Keratinocyte (primary cell): Measurements from ENCODE around the gene WDR4. TPM values are rescaled to one million over a fixed set of nuclear protein-coding genes. Genes with fewer than 3 reads are reported as not detected.

ENCODE experiments used
- DNase-seq: peaks from one replicate; pipeline ENCODE4 v3.0.0-alpha.2; 2011; ENCODE audit warnings: low read depth, missing footprints, low spot score
- FAIRE-seq: peaks from 2 replicates; lab custom pipeline; 2011; peaks lifted over from hg19 to GRCh38; lab: Jason Lieb, UNC
- H2AFZ ChIP-seq: 2 replicates; pipeline ENCODE4 v1.6.0; 2012; ENCODE audit warnings: low read length, control low read depth, inconsistent platforms; ENCODE audit not compliant: control insufficient read depth
- H3K27ac ChIP-seq: 2 replicates; pipeline ENCODE4 v1.5.1; 2011; ENCODE audit warnings: low read length; ENCODE audit not compliant: control insufficient read depth, insufficient read depth
- H3K27me3 ChIP-seq: 3 replicates; pipeline ENCODE4 v1.6.0; 2011; ENCODE audit warnings: low read length; ENCODE audit not compliant: control insufficient read depth, insufficient read depth; ENCODE audit errors: extremely low read depth
- H3K36me3 ChIP-seq, 2 experiments: 2 replicates in 1 of 2; 3 replicates in 1 of 2; pipeline ENCODE4 v1.5.1; 2011; ENCODE audit warnings: low read length in 2 of 2, mild to moderate bottlenecking in 1 of 2; ENCODE audit not compliant: control insufficient read depth in 2 of 2, insufficient read depth in 2 of 2; ENCODE audit errors: extremely low read depth in 1 of 2
- H3K4me1 ChIP-seq: 3 replicates; pipeline ENCODE4 v1.5.1; 2011; ENCODE audit warnings: low read length; ENCODE audit not compliant: control insufficient read depth, insufficient read depth; ENCODE audit errors: extremely low read depth
- H3K4me2 ChIP-seq: 3 replicates; pipeline ENCODE4 v1.6.0; 2011; ENCODE audit warnings: low read depth, low read length; ENCODE audit not compliant: control insufficient read depth, insufficient read depth; ENCODE audit errors: extremely low read depth
- H3K4me3 ChIP-seq, 3 experiments: fragments of 200-600 bp in 1 of 3; sonication (generic) in 1 of 3; 2 replicates in 2 of 3; 3 replicates in 1 of 3; pipeline ENCODE4 v1.5.1; 2011 to 2016; ENCODE audit warnings: low read length in 3 of 3, mild to moderate bottlenecking in 3 of 3, control low read depth in 2 of 3, inconsistent platforms in 1 of 3, low read depth in 1 of 3, mixed read lengths in 1 of 3, mixed run types in 1 of 3, moderate library complexity in 1 of 3; ENCODE audit not compliant: control insufficient read depth in 2 of 3, insufficient read depth in 2 of 3; ENCODE audit errors: extremely low read depth in 1 of 3
- H3K79me2 ChIP-seq: 2 replicates; pipeline ENCODE4 v1.6.0; 2012; ENCODE audit warnings: low read length; ENCODE audit not compliant: control insufficient read depth, insufficient read depth
- H3K9ac ChIP-seq: 3 replicates; pipeline ENCODE4 v1.6.0; 2011; ENCODE audit warnings: low read length; ENCODE audit not compliant: control insufficient read depth, insufficient read depth; ENCODE audit errors: extremely low read depth
- H3K9me1 ChIP-seq: 3 replicates; pipeline ENCODE4 v1.6.0; 2011; ENCODE audit warnings: low read length; ENCODE audit not compliant: control insufficient read depth, insufficient read depth; ENCODE audit errors: extremely low read depth
- H3K9me3 ChIP-seq: 2 replicates; pipeline ENCODE4 v1.5.1; 2012; ENCODE audit warnings: low read depth, low read length; ENCODE audit not compliant: control insufficient read depth
- H4K20me1 ChIP-seq: 3 replicates; pipeline ENCODE4 v1.6.0; 2011; ENCODE audit warnings: low read length; ENCODE audit not compliant: control insufficient read depth, insufficient read depth; ENCODE audit errors: extremely low read depth
- CTCF ChIP-seq, 3 experiments: IDR thresholded peaks in 1 of 3; conservative IDR thresholded peaks in 1 of 3; optimal IDR thresholded peaks in 1 of 3; 2 replicates in 2 of 3; 3 replicates in 1 of 3; pipeline versions ENCODE3 to v1.5.1; 2011; ENCODE audit warnings: low read length in 3 of 3, mild to moderate bottlenecking in 3 of 3, moderate library complexity in 2 of 3, control low read depth in 1 of 3, inconsistent platforms in 1 of 3; ENCODE audit not compliant: insufficient read depth in 2 of 3; ENCODE audit errors: extremely low read depth in 1 of 3
- EZH2 ChIP-seq: IDR thresholded peaks from one replicate; pipeline ENCODE4 v1.6.1; 2012; ENCODE audit warnings: inconsistent platforms, mild to moderate bottlenecking, low read length, moderate library complexity
- dilution Hi-C: fragments of 300-500 bp; cut with MboI; formaldehyde crosslinking; loops from one replicate; pipeline ENCODE4 v1.7.0; 2020; ENCODE audit warnings: low sequenced_read_pairs; ENCODE audit not compliant: extremely low pct_ligation_motif_present
- polyA plus RNA-seq, 5 experiments: library from polyadenylated mRNA; depleted of rRNA in 3 of 5; stranded (reverse) in 3 of 5; stranded (forward) in 1 of 5; unstranded in 1 of 5; fragments of >200 nt; gene quantifications; 1 replicate in 1 of 5; 2 replicates in 3 of 5; 3 replicates in 1 of 5; pipeline versions ENCODE4 v1.2.1 to v1.2.3, GENCODE V29; 2011 to 2012; ENCODE audit warnings: missing spikeins in 2 of 5, low read depth in 1 of 5, low replicate concordance in 1 of 5

WDR4 gene
- polyA plus RNA-seq, 1 donor (not counting 4 experiments of a cell fraction or from before 2014, with no cell fraction given) = 14.9 TPM

- Histone ChIP-seq H3K4me2 (no peak overlapping the region), H3K27me3 (no peaks in the 10 kb centered on the region), H3K9me3 (no peaks in the 10 kb centered on the region), H3K27ac (no peak overlapping the region), H3K79me2 (peaks cover 79% of the 10 kb centered on the region), H3K9ac (no peak overlapping the region), H2AFZ (no peak overlapping the region), H3K4me3 (no peak overlapping the region), H3K4me1 (no peaks in the 10 kb centered on the region), H3K36me3 (peaks cover 52 to 62% of the 10 kb centered on the region in 2 experiments), H4K20me1 (peaks cover 37% of the 10 kb centered on the region), H3K9me1 (no peaks in the 10 kb centered on the region)
- no peak for FAIRE-seq
- TF ChIP-seq EZH2 = no peak
- TF ChIP-seq CTCF (optimal IDR thresholded peaks at IDR 0.05 in 1 of 3, IDR thresholded peaks at IDR 0.05 in 1 of 3, conservative IDR thresholded peaks at IDR 0.05 in 1 of 3; ENCODE audit: extremely low read depth in 1 of 3, insufficient read depth in 2 of 3, low read length in 3 of 3) = no peak
- DNase-seq = no peak
- dilution Hi-C loops = no loop called here
Observed at GRCh38 chr21:42859891-42860230, 19.5 kb downstream of the WDR4 start.

- Histone ChIP-seq H3K9me1 (no peaks in the 10 kb centered on the region), H2AFZ (no peak overlapping the region), H3K4me3 (no peak overlapping the region), H3K4me2 (no peak overlapping the region), H3K9ac (no peak overlapping the region), H3K9me3 (no peaks in the 10 kb centered on the region), H3K36me3 (peaks cover 54 to 55% of the 10 kb centered on the region in 2 experiments), H3K4me1 (no peaks in the 10 kb centered on the region), H3K27me3 (no peaks in the 10 kb centered on the region), H3K79me2 (peaks cover 72% of the 10 kb centered on the region), H3K27ac (no peak overlapping the region), H4K20me1 (peaks cover 32% of the 10 kb centered on the region)
- TF ChIP-seq CTCF (optimal IDR thresholded peaks at IDR 0.05 in 1 of 3, IDR thresholded peaks at IDR 0.05 in 1 of 3, conservative IDR thresholded peaks at IDR 0.05 in 1 of 3; ENCODE audit: extremely low read depth in 1 of 3, insufficient read depth in 2 of 3, low read length in 3 of 3) (no peak), EZH2 (no peak)
- DNase-seq (no peak), FAIRE-seq (no peak)
- dilution Hi-C loops = no loop called here
Observed at GRCh38 chr21:42858957-42859890, 20.1 kb downstream of the WDR4 start.
